Body of pancreas (tissue), 4 donors: ENCODE measurements around the gene ZNF660.

Source experiments
- CTCF ChIP-seq, 7 experiments: fragments of 450-650 bp in 4 of 7; fragments of 200-600 bp in 3 of 7; sonication (generic) in 3 of 7; IDR thresholded peaks; one replicate each; pipeline ENCODE4 v1.5.1; 2016 to 2019; ENCODE audit warnings: antibody characterized with exemption in 7 of 7
- POLR2A ChIP-seq, 3 donors: fragments of 450-650 bp; IDR thresholded peaks; one replicate each; pipeline ENCODE4 v1.6.1; 2016; ENCODE audit warnings: antibody characterized with exemption in 3 of 3, mild to moderate bottlenecking in 2 of 3

DNA sequence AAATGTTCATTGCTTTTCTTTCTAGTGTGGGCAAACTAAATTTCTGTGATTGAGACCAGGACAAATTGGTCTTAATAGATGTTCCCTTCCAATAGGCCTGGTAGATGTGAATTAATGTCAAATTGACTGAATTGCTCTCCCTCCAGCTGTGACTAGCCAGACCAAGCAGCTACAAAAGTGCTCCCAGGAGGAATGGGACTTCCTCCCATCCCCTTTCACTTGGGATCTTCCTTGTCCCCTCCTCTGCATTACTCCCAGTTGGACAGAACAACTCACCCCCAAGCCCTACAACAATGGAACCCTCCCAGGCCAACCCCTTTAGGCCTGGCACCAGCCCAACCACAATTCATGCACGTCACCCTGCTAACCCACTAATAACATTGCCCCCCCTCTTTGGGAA, 49.4 kb upstream of the ZNF660 start:
- no peak for TF ChIP-seq POLR2A (IDR thresholded peaks at IDR 0.05)
- no peak for TF ChIP-seq CTCF (IDR thresholded peaks at IDR 0.05)
